ENCODE measurements around the gene CTDSPL2.

DNA sequence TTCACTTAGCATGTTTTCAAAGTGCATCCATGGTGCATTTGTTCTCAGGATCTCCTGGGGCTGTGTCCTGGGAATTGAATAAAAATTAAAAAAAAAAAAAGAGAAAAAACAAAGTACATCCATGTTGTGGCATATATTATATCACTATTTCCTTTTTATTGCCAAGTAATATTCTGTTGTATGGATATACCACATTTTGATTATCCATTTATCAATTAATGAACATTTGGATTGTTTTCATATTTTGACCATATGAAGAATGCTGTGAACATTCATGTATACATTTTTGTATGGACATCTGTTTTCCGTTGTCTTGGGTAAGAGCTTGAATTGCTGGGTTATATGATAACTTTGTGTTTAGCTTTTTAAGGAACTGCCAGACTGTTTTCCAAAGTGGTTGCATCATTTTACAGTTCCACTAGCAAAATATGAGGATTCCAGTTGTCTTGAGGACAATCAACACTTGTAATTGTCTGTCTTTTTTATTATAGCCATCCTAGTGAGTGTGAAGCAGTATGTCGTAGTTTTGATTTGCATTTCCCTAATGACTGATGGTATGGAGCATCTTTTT is 44.5 kb downstream of the CTDSPL2 start:
- TF ChIP-seq, protein P1, sequence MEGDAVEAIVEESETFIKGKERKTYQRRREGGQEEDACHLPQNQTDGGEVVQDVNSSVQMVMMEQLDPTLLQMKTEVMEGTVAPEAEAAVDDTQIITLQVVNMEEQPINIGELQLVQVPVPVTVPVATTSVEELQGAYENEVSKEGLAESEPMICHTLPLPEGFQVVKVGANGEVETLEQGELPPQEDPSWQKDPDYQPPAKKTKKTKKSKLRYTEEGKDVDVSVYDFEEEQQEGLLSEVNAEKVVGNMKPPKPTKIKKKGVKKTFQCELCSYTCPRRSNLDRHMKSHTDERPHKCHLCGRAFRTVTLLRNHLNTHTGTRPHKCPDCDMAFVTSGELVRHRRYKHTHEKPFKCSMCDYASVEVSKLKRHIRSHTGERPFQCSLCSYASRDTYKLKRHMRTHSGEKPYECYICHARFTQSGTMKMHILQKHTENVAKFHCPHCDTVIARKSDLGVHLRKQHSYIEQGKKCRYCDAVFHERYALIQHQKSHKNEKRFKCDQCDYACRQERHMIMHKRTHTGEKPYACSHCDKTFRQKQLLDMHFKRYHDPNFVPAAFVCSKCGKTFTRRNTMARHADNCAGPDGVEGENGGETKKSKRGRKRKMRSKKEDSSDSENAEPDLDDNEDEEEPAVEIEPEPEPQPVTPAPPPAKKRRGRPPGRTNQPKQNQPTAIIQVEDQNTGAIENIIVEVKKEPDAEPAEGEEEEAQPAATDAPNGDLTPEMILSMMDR (conservative IDR thresholded peaks at IDR 0.05 in 1 of 2, IDR thresholded peaks at IDR 0.05 in 1 of 2; ENCODE audit: extremely low read depth in 1 of 2, insufficient read depth in 1 of 2, low read depth in 1 of 2, low read length in 2 of 2) = no peak
- TF ChIP-seq EZH2 (IDR thresholded peaks at IDR 0.05; ENCODE audit: borderline replicate concordance, low read length) = no peak

Measured in mammary epithelial cell (primary cell).